GM23338 (cell line): ENCODE measurements around the gene RPN2. TPM values are rescaled to one million over a fixed set of nuclear protein-coding genes. Genes with fewer than 3 reads are reported as not detected.

ENCODE experiments used
- ATAC-seq: fragments of 200-7000 bp; cut with Tn5 transposase; 3 replicates; pipeline ENCODE4 v1.9.1; 2020
- DNase-seq: peaks from one replicate; pipeline ENCODE4 v3.0.0-alpha.2; 2015; ENCODE audit warnings: low spot score
- H2AFZ ChIP-seq: fragments of 200-600 bp; sonication (generic); 2 replicates; pipeline ENCODE4 v1.8.0; 2016; ENCODE audit warnings: antibody characterized with exemption, mild to moderate bottlenecking, moderate library complexity
- H3F3A ChIP-seq: fragments of 200-600 bp; sonication (generic); replicated peaks from 2 replicates; pipeline ENCODE4 v1.8.0; 2017; ENCODE audit warnings: antibody characterized with exemption, mixed run types, low read depth
- H3K27ac ChIP-seq: fragments of 200-600 bp; sonication (generic); 2 replicates; pipeline ENCODE4 v1.6.1; 2016; ENCODE audit warnings: low read depth
- H3K27me3 ChIP-seq: fragments of 200-600 bp; sonication (generic); 2 replicates; pipeline ENCODE4 v1.8.0; 2016; ENCODE audit warnings: mild to moderate bottlenecking, mixed run types, moderate library complexity; ENCODE audit not compliant: insufficient read depth
- H3K36me3 ChIP-seq: fragments of 200-600 bp; sonication (generic); 2 replicates; pipeline ENCODE4 v1.8.0; 2016; ENCODE audit warnings: mild to moderate bottlenecking; ENCODE audit not compliant: insufficient read depth
- H3K4me1 ChIP-seq: fragments of 200-600 bp; sonication (generic); 2 replicates; pipeline ENCODE4 v1.8.0; 2016; ENCODE audit warnings: mild to moderate bottlenecking, moderate library complexity; ENCODE audit not compliant: insufficient read depth
- H3K4me2 ChIP-seq: fragments of 200-600 bp; sonication (generic); 2 replicates; pipeline ENCODE4 v1.7.1; 2017; ENCODE audit warnings: mixed run types
- H3K4me3 ChIP-seq: fragments of 200-600 bp; sonication (generic); 2 replicates; pipeline ENCODE4 v1.6.1; 2016; ENCODE audit warnings: mixed run types
- H3K79me2 ChIP-seq: fragments of 200-600 bp; sonication (generic); replicated peaks from 2 replicates; pipeline ENCODE4 v1.8.0; 2017; ENCODE audit warnings: mild to moderate bottlenecking; ENCODE audit not compliant: insufficient read depth
- H3K9me2 ChIP-seq: fragments of 200-600 bp; sonication (generic); 2 replicates; pipeline ENCODE4 v1.8.0; 2017; ENCODE audit not compliant: insufficient read depth
- H4K20me1 ChIP-seq: fragments of 200-600 bp; sonication (generic); replicated peaks from 2 replicates; pipeline ENCODE4 v1.8.0; 2017; ENCODE audit warnings: mild to moderate bottlenecking; ENCODE audit not compliant: insufficient read depth
- H3K27ac Mint-ChIP-seq: 2 replicates; pipeline ENCODE4 v1.8.0; 2020; ENCODE audit warnings: inconsistent platforms, mild to moderate bottlenecking, moderate library complexity, mixed read lengths
- H3K27me3 Mint-ChIP-seq: 3 replicates; pipeline ENCODE4 v1.8.0; 2022; ENCODE audit warnings: low read depth, mild to moderate bottlenecking, moderate library complexity, mixed read lengths, inconsistent platforms; ENCODE audit not compliant: insufficient read depth, poor library complexity
- H3K36me3 Mint-ChIP-seq: 3 replicates; pipeline ENCODE4 v1.8.0; 2021; ENCODE audit warnings: low read depth, mild to moderate bottlenecking, inconsistent platforms, moderate library complexity, mixed read lengths
- H3K4me1 Mint-ChIP-seq: 3 replicates; pipeline ENCODE4 v1.8.0; 2020; ENCODE audit warnings: mild to moderate bottlenecking, inconsistent platforms, mixed read lengths
- H3K4me3 Mint-ChIP-seq: 3 replicates; pipeline ENCODE4 v1.8.0; 2021; ENCODE audit warnings: moderate library complexity, mild to moderate bottlenecking, inconsistent platforms, mixed read lengths
- H3K9me3 Mint-ChIP-seq: 3 replicates; pipeline ENCODE4 v1.8.0; 2020; ENCODE audit warnings: moderate library complexity, mild to moderate bottlenecking, inconsistent platforms, mixed read lengths
- CREB1 ChIP-seq: fragments of 250-450 bp; sonication (Bioruptor Pico); IDR thresholded peaks from 2 replicates; pipeline ENCODE4 v1.5.0; 2020; ENCODE audit warnings: low read depth, mild to moderate bottlenecking, moderate library complexity
- JUNB ChIP-seq: IDR thresholded peaks from one replicate; pipeline ENCODE4 v1.6.1; 2016; ENCODE audit warnings: antibody characterized with exemption; ENCODE audit not compliant: unreplicated experiment
- POLR2AphosphoS5 ChIP-seq: IDR thresholded peaks from 2 replicates; pipeline ENCODE4 v1.6.1; 2016; ENCODE audit warnings: antibody characterized with exemption, low read depth
- long read RNA-seq: library from polyadenylated mRNA; unstranded; transcript quantifications from one replicate; pipeline ENCODE4 v2.0.0, GENCODE V29; 2020; ENCODE audit not compliant: unreplicated experiment
- polyA plus RNA-seq: library from polyadenylated mRNA; unstranded; fragments of >200 nt; fragmentation: Nextera tagmentation; extraction: Ambion mirVana; gene quantifications from 2 replicates; pipeline ENCODE4 v1.2.1, GENCODE V29; 2016
- total RNA-seq: library from RNA; depleted of rRNA; stranded (reverse); fragments of >200 nt; shearing (Covaris generic); gene quantifications from 2 replicates; pipeline ENCODE4 v1.2.3, GENCODE V29; 2014; rRNA removed
- TF ChIP-seq, protein P1 (sequence below): IDR thresholded peaks from 2 replicates; pipeline ENCODE4 v1.6.1; 2016; ENCODE audit warnings: antibody characterized with exemption
- TF ChIP-seq, protein P2 (sequence below): fragments of 250-450 bp; sonication (Bioruptor Pico); IDR thresholded peaks from 2 replicates; pipeline ENCODE4 v1.5.0; 2020; ENCODE audit warnings: mild to moderate bottlenecking, moderate library complexity
- TF ChIP-seq, protein P3 (sequence below), 2 experiments: fragments of 200-600 bp in 1 of 2; sonication (generic) in 1 of 2; conservative IDR thresholded peaks; 2 replicates each; pipeline versions ENCODE4 v1.5.1 to v1.6.1; 2016 to 2017; ENCODE audit warnings: antibody characterized with exemption in 2 of 2, low read depth in 2 of 2, mild to moderate bottlenecking in 2 of 2, moderate library complexity in 1 of 2

Gene RPN2
- 267 and 302 TPM in 2 replicates for total RNA-seq
- 244 TPM in 2 replicates for polyA plus RNA-seq
- long read RNA-seq, transcript RPN2-201 (17 exons, 2,515 nt), result major isoform, 254 of 325 reads
- long read RNA-seq, partial matches to known transcripts, result 39 of 325 reads
- long read RNA-seq, other reads (novel, unspliced or antisense), result 31 of 325 reads

DNA sequence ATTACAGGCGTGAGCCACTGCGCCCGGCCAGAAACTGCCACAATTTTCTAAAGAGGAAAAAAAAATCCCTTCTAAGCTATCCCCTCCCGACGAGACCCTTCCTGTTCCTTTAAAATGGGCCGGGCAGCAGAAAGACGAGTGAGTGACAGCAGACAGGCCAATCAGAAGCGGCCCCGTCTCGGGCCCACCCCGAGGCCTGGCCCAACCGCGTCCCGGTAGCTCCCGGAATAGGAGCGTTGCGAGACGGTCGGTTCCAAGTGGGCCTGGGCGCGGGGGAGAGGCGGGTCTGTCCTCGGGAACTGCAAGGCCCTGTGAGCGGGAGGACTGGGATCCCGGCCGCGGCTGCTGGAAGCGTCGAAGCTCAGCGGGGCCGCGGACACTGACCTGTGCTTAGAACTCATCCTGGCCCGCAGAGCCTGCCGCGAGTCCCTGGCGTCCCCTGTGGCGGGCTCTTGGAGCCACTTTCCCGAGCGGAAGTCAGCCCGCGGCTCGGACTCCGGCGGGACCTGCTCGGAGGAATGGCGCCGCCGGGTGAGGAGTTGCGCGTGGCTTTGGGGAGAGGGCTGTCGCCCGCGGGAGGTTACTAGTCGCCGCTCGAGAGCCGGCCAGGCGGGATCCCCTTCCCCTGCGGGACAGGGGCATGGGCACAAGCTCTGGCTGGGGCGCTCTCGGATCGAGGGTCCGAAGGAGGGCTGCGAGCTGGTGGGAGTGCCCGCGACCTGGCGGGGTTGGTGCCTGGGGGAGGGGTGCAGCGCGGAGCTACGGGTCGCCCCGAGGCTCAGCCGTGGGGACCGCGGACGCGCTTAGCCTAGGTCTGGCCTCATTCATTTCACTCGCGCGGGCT is at the start of gene RPN2, which contains the start of gene MROH8:
RPN2 (plus strand) TSS at position 492 of the 844 bp plus-strand sequence; CDS start at position 519, 27 bp downstream.
MROH8 (minus strand) TSS at position 710 of the 844 bp plus-strand sequence.
- H3K27me3 ChIP-seq, result no peaks in the 10 kb centered on the region
- no peaks in the 10 kb centered on the region for H3K9me2 ChIP-seq
- DNase-seq (peak; percentile 99), ATAC-seq (peak; percentile 98)
- H3F3A ChIP-seq, result 0 out of 2 replicates have a peak, but pooled peaks cover 4% of the 10 kb centered on the region
- H3K4me1 ChIP-seq, result peaks cover 8% of the 10 kb centered on the region
- Mint-ChIP-seq H3K27ac (peak within 1 kb of the TSS; percentile 98), H3K27me3 (peaks cover 9% of the 10 kb centered on the region), H3K4me1 (peaks cover 12% of the 10 kb centered on the region), H3K9me3 (no peaks in the 10 kb centered on the region), H3K4me3 (peak within 1 kb of the TSS; percentile 79), H3K36me3 (peaks cover 18% of the 10 kb centered on the region)
- peak within 1 kb of the TSS; percentile 99 for H3K4me2 ChIP-seq
- peaks cover 44% of the 10 kb centered on the region for H4K20me1 ChIP-seq
- H3K4me3 ChIP-seq, result peak within 1 kb of the TSS; percentile 97
- TF ChIP-seq, protein P1, sequence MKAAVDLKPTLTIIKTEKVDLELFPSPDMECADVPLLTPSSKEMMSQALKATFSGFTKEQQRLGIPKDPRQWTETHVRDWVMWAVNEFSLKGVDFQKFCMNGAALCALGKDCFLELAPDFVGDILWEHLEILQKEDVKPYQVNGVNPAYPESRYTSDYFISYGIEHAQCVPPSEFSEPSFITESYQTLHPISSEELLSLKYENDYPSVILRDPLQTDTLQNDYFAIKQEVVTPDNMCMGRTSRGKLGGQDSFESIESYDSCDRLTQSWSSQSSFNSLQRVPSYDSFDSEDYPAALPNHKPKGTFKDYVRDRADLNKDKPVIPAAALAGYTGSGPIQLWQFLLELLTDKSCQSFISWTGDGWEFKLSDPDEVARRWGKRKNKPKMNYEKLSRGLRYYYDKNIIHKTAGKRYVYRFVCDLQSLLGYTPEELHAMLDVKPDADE, result peak; percentile 57; the same call in 1 of the 2 replicates
- TF ChIP-seq POLR2AphosphoS5 (peak; percentile 73), CREB1 (CRISPR knock-in tag) (peak; percentile 85), JUNB (no peak)
- TF ChIP-seq, protein P2, sequence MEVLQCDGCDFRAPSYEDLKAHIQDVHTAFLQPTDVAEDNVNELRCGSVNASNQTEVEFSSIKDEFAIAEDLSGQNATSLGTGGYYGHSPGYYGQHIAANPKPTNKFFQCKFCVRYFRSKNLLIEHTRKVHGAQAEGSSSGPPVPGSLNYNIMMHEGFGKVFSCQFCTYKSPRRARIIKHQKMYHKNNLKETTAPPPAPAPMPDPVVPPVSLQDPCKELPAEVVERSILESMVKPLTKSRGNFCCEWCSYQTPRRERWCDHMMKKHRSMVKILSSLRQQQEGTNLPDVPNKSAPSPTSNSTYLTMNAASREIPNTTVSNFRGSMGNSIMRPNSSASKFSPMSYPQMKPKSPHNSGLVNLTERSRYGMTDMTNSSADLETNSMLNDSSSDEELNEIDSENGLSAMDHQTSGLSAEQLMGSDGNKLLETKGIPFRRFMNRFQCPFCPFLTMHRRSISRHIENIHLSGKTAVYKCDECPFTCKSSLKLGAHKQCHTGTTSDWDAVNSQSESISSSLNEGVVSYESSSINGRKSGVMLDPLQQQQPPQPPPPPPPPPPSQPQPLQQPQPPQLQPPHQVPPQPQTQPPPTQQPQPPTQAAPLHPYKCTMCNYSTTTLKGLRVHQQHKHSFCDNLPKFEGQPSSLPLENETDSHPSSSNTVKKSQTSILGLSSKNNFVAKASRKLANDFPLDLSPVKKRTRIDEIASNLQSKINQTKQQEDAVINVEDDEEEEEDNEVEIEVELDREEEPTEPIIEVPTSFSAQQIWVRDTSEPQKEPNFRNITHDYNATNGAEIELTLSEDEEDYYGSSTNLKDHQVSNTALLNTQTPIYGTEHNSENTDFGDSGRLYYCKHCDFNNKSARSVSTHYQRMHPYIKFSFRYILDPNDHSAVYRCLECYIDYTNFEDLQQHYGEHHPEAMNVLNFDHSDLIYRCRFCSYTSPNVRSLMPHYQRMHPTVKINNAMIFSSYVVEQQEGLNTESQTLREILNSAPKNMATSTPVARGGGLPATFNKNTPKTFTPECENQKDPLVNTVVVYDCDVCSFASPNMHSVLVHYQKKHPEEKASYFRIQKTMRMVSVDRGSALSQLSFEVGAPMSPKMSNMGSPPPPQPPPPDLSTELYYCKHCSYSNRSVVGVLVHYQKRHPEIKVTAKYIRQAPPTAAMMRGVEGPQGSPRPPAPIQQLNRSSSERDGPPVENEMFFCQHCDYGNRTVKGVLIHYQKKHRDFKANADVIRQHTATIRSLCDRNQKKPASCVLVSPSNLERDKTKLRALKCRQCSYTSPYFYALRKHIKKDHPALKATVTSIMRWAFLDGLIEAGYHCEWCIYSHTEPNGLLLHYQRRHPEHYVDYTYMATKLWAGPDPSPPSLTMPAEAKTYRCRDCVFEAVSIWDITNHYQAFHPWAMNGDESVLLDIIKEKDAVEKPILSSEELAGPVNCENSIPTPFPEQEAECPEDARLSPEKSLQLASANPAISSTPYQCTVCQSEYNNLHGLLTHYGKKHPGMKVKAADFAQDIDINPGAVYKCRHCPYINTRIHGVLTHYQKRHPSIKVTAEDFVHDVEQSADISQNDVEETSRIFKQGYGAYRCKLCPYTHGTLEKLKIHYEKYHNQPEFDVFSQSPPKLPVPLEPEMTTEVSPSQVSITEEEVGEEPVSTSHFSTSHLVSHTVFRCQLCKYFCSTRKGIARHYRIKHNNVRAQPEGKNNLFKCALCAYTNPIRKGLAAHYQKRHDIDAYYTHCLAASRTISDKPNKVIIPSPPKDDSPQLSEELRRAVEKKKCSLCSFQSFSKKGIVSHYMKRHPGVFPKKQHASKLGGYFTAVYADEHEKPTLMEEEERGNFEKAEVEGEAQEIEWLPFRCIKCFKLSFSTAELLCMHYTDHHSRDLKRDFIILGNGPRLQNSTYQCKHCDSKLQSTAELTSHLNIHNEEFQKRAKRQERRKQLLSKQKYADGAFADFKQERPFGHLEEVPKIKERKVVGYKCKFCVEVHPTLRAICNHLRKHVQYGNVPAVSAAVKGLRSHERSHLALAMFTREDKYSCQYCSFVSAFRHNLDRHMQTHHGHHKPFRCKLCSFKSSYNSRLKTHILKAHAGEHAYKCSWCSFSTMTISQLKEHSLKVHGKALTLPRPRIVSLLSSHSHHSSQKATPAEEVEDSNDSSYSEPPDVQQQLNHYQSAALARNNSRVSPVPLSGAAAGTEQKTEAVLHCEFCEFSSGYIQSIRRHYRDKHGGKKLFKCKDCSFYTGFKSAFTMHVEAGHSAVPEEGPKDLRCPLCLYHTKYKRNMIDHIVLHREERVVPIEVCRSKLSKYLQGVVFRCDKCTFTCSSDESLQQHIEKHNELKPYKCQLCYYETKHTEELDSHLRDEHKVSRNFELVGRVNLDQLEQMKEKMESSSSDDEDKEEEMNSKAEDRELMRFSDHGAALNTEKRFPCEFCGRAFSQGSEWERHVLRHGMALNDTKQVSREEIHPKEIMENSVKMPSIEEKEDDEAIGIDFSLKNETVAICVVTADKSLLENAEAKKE (CRISPR knock-in tag), result no peak
- TF ChIP-seq, protein P3, sequence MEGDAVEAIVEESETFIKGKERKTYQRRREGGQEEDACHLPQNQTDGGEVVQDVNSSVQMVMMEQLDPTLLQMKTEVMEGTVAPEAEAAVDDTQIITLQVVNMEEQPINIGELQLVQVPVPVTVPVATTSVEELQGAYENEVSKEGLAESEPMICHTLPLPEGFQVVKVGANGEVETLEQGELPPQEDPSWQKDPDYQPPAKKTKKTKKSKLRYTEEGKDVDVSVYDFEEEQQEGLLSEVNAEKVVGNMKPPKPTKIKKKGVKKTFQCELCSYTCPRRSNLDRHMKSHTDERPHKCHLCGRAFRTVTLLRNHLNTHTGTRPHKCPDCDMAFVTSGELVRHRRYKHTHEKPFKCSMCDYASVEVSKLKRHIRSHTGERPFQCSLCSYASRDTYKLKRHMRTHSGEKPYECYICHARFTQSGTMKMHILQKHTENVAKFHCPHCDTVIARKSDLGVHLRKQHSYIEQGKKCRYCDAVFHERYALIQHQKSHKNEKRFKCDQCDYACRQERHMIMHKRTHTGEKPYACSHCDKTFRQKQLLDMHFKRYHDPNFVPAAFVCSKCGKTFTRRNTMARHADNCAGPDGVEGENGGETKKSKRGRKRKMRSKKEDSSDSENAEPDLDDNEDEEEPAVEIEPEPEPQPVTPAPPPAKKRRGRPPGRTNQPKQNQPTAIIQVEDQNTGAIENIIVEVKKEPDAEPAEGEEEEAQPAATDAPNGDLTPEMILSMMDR (conservative IDR thresholded peaks at IDR 0.05; ENCODE audit: low read depth in 2 of 2), result no peak
- peaks cover 14% of the 10 kb centered on the region for H3K36me3 ChIP-seq
- H3K79me2 ChIP-seq, result peaks cover 50% of the 10 kb centered on the region
- peak within 1 kb of the TSS; percentile 96 for H3K27ac ChIP-seq
- peak within 1 kb of the TSS; percentile 78; the same call in 1 of the 2 replicates for H2AFZ ChIP-seq
